Glutamatergic neuron (in vitro differentiated cells): ENCODE measurements around the gene CAMSAP3. TPM values are rescaled to one million over a fixed set of nuclear protein-coding genes. Genes with fewer than 3 reads are reported as not detected.

ENCODE experiments used
- DNase-seq: peaks from one replicate; pipeline ENCODE4 v3.0.0; 2022
- H3K27ac Mint-ChIP-seq: one replicate; pipeline ENCODE4 v1.8.0; 2020; ENCODE audit warnings: mild to moderate bottlenecking, mixed read lengths, inconsistent platforms; ENCODE audit not compliant: unreplicated experiment
- H3K27me3 Mint-ChIP-seq: one replicate; pipeline ENCODE4 v1.8.0; 2020; ENCODE audit warnings: mild to moderate bottlenecking, moderate library complexity, mixed read lengths, inconsistent platforms; ENCODE audit not compliant: unreplicated experiment
- H3K36me3 Mint-ChIP-seq: one replicate; pipeline ENCODE4 v1.8.0; 2020; ENCODE audit warnings: mild to moderate bottlenecking, mixed read lengths, inconsistent platforms; ENCODE audit not compliant: unreplicated experiment
- H3K4me1 Mint-ChIP-seq: one replicate; pipeline ENCODE4 v1.8.0; 2020; ENCODE audit warnings: mild to moderate bottlenecking, low read depth, mixed read lengths, inconsistent platforms; ENCODE audit not compliant: unreplicated experiment
- H3K4me3 Mint-ChIP-seq: one replicate; pipeline ENCODE4 v1.8.0; 2020; ENCODE audit warnings: mild to moderate bottlenecking, mixed read lengths, inconsistent platforms; ENCODE audit not compliant: unreplicated experiment
- H3K9me3 Mint-ChIP-seq: one replicate; pipeline ENCODE4 v1.8.0; 2020; ENCODE audit warnings: mild to moderate bottlenecking, moderate library complexity, mixed read lengths, inconsistent platforms; ENCODE audit not compliant: unreplicated experiment
- total RNA-seq: library from RNA; stranded (reverse); fragmentation: NEBNext Ultra II Directional; extraction: Animal tissue kit (Norgen Biotek cat#: 25700); gene quantifications from one replicate; pipeline ENCODE4 v1.2.1, GENCODE V29; 2021; ENCODE audit not compliant: unreplicated experiment
- TF ChIP-seq, protein P1 (sequence below): fragments of 200-600 bp; sonication (generic); IDR thresholded peaks from one replicate; pipeline ENCODE4 v1.5.0; 2021; ENCODE audit not compliant: partially characterized antibody, unreplicated experiment

CAMSAP3 gene
- total RNA-seq, 1 donor from 2014 or later, result 47.6 TPM

DNA sequence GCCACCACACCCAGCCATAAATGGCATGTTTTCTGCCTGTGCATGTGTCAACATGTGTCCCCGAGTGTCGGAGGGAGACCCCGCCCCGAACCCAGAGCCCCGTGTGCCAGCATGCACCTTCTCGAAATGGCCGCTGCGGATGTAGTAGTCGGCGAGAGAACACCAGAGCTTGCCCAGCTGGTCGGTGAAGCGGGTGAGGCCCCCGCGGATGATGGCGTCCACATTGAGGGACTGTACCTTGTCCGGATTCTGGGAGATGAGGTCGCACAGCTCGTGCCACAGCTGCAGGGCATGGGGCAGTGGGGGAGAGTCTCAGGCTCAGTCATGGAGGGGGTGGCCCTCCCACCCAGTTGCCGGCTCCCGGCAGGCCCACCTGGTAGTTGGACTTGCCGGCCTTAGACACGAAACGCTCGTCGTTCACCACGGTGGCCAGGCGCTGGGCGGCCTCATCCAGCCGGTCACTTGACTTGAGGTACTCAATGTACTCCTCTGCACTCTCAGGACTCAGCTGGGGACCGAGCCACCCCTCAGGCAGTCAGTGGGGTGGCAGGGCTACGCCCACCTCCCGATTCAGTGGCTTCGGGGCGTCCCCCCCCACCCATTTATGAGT is 30.2 kb downstream of the CAMSAP3 start:
- H3K27me3 Mint-ChIP-seq, result peaks cover 12% of the 10 kb centered on the region
- peaks cover 16% of the 10 kb centered on the region for H3K9me3 Mint-ChIP-seq
- H3K27ac Mint-ChIP-seq, result no peak overlapping the region
- DNase-seq, result no peak
- TF ChIP-seq, protein P1, sequence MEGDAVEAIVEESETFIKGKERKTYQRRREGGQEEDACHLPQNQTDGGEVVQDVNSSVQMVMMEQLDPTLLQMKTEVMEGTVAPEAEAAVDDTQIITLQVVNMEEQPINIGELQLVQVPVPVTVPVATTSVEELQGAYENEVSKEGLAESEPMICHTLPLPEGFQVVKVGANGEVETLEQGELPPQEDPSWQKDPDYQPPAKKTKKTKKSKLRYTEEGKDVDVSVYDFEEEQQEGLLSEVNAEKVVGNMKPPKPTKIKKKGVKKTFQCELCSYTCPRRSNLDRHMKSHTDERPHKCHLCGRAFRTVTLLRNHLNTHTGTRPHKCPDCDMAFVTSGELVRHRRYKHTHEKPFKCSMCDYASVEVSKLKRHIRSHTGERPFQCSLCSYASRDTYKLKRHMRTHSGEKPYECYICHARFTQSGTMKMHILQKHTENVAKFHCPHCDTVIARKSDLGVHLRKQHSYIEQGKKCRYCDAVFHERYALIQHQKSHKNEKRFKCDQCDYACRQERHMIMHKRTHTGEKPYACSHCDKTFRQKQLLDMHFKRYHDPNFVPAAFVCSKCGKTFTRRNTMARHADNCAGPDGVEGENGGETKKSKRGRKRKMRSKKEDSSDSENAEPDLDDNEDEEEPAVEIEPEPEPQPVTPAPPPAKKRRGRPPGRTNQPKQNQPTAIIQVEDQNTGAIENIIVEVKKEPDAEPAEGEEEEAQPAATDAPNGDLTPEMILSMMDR, result no peak
- H3K36me3 Mint-ChIP-seq, result no peaks in the 10 kb centered on the region
- peaks cover 8% of the 10 kb centered on the region for H3K4me1 Mint-ChIP-seq
- no peak overlapping the region for H3K4me3 Mint-ChIP-seq

DNA sequence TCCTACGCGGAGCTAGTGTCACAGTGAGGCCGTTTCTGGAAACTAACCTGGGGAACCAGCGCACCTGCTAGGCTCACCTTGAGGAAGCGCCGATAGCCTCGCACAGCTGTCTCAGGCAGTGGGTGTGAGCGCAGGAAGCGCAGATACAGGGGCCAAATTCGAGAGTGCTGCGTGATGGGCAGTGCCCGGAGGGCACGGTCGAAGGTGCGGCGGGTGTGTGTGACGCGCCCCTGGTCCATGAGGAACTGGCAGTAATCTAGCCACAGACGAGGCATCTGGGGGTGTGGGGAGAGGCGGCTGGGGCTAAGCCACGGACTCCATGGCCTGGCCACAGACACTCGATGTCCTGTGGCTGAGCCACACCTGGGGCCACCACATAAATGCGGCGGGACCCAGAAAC is 31.5 kb downstream of the CAMSAP3 start:
- Mint-ChIP-seq H3K4me3 (no peak overlapping the region), H3K9me3 (peaks cover 12% of the 10 kb centered on the region)

DNA sequence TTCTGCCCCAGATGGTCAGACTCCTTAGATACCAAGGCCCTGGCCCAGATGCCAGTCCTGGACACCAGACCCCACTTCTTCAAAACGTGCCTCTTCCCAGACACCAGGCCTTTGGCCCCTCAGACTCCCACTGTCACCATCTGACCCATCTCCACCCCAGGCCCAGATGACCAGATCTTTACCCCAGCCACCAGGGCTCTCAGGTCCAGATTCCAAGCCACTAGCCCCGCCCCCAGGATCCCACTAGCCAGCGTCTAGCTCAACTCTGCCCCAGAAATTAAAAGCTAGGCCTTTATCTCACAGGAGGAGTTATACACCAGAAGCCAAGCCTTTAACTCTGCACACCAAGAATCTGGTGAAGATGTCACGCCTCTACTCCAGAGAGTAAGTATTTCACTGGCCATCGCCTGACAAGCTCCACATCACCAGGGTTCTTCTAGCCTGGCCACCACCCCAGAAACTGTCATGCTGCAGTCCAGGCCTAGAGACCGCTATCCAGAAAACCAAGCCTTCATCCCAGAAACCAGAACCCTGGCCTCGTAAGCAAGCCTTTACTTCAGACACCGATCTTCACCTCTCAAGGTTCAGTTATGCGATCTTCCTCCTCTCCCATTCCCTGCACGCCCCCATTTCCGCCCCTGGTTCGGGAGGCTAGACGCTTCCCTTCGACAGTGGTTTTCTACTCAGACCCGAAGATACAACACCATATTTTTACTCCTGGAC is 33.1 kb downstream of the CAMSAP3 start:
- TF ChIP-seq, protein P1, result no peak
- DNase-seq, result no peak
- Mint-ChIP-seq H3K27ac (peak overlapping the region; percentile 98), H3K36me3 (no peaks in the 10 kb centered on the region), H3K4me1 (peaks cover 8% of the 10 kb centered on the region), H3K9me3 (peaks cover 12% of the 10 kb centered on the region), H3K4me3 (peak overlapping the region; percentile 99), H3K27me3 (peaks cover 12% of the 10 kb centered on the region)

More for the DNA sequence above, 31.5 kb downstream of the CAMSAP3 start:
- H3K36me3 Mint-ChIP-seq, result no peaks in the 10 kb centered on the region
- peaks cover 12% of the 10 kb centered on the region for H3K27me3 Mint-ChIP-seq
- H3K27ac Mint-ChIP-seq, result no peak overlapping the region
- H3K4me1 Mint-ChIP-seq, result peaks cover 8% of the 10 kb centered on the region
- no peak for DNase-seq
- TF ChIP-seq, protein P1, result no peak

DNA sequence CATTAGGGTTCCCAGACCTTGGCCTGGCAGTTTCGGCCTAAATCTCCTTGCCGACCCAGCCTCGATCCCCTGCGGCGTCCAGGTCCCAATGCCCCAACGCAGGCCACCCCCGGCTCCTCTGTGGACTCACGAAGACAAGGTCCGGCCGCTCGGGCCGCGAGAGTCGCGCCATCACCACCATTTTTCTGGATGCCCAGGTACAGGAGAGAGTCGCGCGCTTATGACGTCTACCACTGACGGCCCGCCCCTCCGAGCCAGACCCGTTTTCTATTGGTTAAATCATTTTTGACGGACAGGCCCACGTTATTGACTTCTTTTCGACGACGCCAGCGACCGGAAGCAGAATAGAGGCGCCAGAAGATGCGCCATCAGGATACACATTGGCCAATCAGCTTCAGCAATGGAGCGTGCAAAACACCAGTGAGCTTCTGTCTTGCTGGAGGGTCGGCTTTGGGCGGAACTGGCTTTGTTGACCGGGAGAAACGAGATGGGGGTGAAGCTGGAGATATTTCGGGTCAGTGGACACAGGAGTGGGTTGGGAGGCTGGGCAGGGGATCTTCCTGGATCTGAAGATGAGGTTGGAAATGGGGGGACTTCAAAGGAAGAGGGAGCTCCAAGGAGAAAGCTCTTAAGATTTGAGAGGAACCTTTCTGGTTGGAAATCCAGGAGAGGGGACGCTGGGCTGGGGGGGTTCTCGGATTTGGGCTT is 33.8 kb downstream of the CAMSAP3 start, which contains the start of the genes PET100 and XAB2:
Gene PET100, plus strand, starts transcription at position 447 of the 708 bp plus-strand sequence. Its CDS starts 41 bp downstream, at position 488.
Gene XAB2, minus strand, starts transcription at position 199 of the 708 bp plus-strand sequence. Its CDS starts 18 bp downstream, at position 181.
- Mint-ChIP-seq H3K4me1 (peaks cover 8% of the 10 kb centered on the region), H3K27ac (peak within 1 kb of the TSS; percentile 98), H3K27me3 (peaks cover 17% of the 10 kb centered on the region), H3K9me3 (peaks cover 16% of the 10 kb centered on the region), H3K4me3 (peak within 1 kb of the TSS; percentile 99), H3K36me3 (no peaks in the 10 kb centered on the region)
- DNase-seq, result peak; percentile 88
- TF ChIP-seq, protein P1, result no peak
